LNCAP (cell line): ENCODE measurements around the gene CSF3.

ENCODE experiments used
- TF ChIP-seq, protein P1 (sequence below): fragments of 450-650 bp; IDR thresholded peaks from 2 replicates; pipeline ENCODE4 v1.5.1; 2017; ENCODE audit warnings: mild to moderate bottlenecking

CSF3 gene

DNA sequence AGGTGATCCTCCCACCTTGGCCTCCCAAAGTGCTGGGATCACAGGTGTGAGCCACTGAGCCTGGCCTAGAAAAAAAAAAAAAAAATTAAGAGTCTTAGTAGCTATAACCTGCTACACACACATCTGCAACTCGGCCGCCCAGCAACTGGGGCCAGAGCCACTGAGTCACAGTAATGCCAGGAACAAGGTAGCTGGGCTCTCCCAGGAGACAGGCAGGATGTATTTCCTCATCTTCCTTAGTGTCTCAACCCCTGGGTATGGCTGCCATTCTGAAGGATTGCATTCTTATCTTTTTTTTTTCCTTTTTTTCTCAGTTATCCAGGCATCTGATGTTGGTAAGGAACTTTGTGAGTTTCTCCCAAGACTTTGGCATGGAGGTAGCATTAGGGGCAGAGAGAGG, 41.7 kb upstream of the CSF3 start:
- TF ChIP-seq, protein P1, sequence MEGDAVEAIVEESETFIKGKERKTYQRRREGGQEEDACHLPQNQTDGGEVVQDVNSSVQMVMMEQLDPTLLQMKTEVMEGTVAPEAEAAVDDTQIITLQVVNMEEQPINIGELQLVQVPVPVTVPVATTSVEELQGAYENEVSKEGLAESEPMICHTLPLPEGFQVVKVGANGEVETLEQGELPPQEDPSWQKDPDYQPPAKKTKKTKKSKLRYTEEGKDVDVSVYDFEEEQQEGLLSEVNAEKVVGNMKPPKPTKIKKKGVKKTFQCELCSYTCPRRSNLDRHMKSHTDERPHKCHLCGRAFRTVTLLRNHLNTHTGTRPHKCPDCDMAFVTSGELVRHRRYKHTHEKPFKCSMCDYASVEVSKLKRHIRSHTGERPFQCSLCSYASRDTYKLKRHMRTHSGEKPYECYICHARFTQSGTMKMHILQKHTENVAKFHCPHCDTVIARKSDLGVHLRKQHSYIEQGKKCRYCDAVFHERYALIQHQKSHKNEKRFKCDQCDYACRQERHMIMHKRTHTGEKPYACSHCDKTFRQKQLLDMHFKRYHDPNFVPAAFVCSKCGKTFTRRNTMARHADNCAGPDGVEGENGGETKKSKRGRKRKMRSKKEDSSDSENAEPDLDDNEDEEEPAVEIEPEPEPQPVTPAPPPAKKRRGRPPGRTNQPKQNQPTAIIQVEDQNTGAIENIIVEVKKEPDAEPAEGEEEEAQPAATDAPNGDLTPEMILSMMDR, result no peak

- TF ChIP-seq, protein P1, result no peak
Measured at GRCh38 chr17:39974433-39974832, 40.8 kb upstream of the CSF3 start.

DNA sequence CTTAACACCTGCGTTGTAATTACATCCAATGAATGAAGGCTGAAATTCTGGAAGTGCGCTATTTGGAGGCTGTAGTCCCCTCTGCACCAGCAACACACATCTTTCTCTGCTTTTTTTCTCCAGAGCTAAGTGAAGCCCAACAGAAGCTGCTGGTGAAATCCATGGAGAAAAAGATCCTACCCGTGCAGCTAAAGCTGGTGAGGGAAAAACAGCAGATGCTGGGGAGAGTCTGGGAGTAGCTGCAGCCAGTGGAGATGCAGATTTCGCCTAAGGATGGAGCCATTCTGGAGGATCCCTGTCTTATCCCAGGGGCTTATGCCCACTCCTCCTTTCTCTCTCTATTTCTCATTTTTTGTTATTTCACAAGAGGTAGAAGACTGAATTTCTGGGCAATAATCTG, 39.4 kb upstream of the CSF3 start:
- TF ChIP-seq, protein P1, result no peak

DNA sequence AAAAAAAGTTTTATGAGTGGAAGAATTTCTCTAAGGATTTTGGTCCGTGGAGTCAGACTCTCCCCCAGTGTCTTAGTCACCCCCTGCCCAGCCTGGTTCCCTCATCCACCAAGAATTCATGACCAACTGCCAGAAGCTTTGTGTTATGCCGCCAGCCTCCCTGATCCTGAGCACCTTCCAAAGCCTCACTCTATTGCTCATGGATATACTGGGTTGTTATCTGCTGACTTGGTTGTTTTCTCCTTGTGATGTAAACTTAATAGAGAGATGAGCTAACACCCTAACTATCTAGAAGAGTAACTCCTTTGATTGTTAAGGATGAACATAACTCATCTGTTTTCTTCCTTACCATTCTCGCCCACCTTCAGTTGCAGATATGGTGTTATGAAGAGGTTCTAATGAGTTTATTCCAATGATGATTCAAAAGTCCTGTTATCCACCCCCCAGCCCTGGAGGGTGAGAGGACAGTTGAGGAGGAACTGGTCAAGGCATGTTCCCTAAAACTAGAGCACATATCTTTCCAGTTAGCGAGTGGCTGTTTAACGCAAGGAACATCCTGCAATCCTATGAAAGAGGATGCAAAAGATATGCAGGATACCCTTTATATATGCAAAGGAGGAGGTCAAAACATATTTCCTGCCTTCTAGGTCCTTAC, 36.1 kb upstream of the CSF3 start:
- TF ChIP-seq, protein P1, result no peak

GRCh38 chr17:39979893-39980350, 35.3 kb upstream of the CSF3 start:
- TF ChIP-seq, protein P1, result no peak

- TF ChIP-seq, protein P1, result peak; percentile 69
Measured at GRCh38 chr17:39980351-39981206, 34.7 kb upstream of the CSF3 start, which contains the start of gene PSMD3. TSS of gene PSMD3 (plus strand) at chr17:39980807. CDS start at chr17:39980971, 164 bp downstream.

GRCh38 chr17:39981207-39981741, 34.0 kb upstream of the CSF3 start:
- TF ChIP-seq, protein P1, result no peak
